Activated CD4-positive, alpha-beta T cell treated with anti-CD3 and anti-CD28 coated beads for 1 hour (primary cell): ENCODE data around the gene ZBTB7C.

Experiments used
- DNase-seq: peaks from one replicate; pipeline ENCODE4 v3.0.0-alpha.2; 2020

The ZBTB7C gene

GRCh38 chr18:47978603-47979002 lies 430.6 kb downstream of the ZBTB7C start:
- no peak for DNase-seq

GRCh38 chr18:47978141-47978540 lies 431.0 kb downstream of the ZBTB7C start:
- no peak for DNase-seq
